ENCODE measurements around the gene OSBPL10. TPM values are rescaled to one million over a fixed set of nuclear protein-coding genes. Genes with fewer than 3 reads are reported as not detected.

The OSBPL10 gene
- total RNA-seq, 4 donors from 2014 or later = 18.6 to 33.6 (median 28.8) TPM

GRCh38 chr3:31668242-31668641 lies 312.8 kb downstream of the OSBPL10 start:
- H3K9me3 ChIP-seq = no peaks in the 10 kb centered on the region
- no peak overlapping the region for H3K27ac ChIP-seq
- TF ChIP-seq CTCF (IDR thresholded peaks at IDR 0.05) = no peak
- TF ChIP-seq POLR2A (IDR thresholded peaks at IDR 0.05) = no peak
- DNase-seq = no peak
- intact Hi-C loops (cut with DNase I) = no loop called here
- H3K4me3 ChIP-seq (replicated peaks in 1 of 3) = no peak overlapping the region
- peaks cover 0 to 6% of the 10 kb centered on the region in 2 donors for H3K4me1 ChIP-seq
- WGBS, 2 donors = 91 to 94% methylated on average over 4 of the region's 4 CpGs
- no peaks in the 10 kb centered on the region for H3K27me3 ChIP-seq
- no peaks in the 10 kb centered on the region for H3K36me3 ChIP-seq

- no peaks in the 10 kb centered on the region for H3K9me3 ChIP-seq
- no peaks in the 10 kb centered on the region for H3K27me3 ChIP-seq
- peaks cover 0 to 6% of the 10 kb centered on the region in 2 donors for H3K4me1 ChIP-seq
- H3K36me3 ChIP-seq = no peaks in the 10 kb centered on the region
- intact Hi-C loops (cut with DNase I) = no loop called here
- no peak overlapping the region for H3K27ac ChIP-seq
- no peak for DNase-seq
- TF ChIP-seq CTCF (IDR thresholded peaks at IDR 0.05) = no peak
- TF ChIP-seq POLR2A (IDR thresholded peaks at IDR 0.05) = no peak
- H3K4me3 ChIP-seq (replicated peaks in 1 of 3) = no peak overlapping the region
- 98 to 100% methylated on average over 1 of the region's 1 CpG for WGBS, 2 donors
Measured at GRCh38 chr3:31667582-31667981, 313.5 kb downstream of the OSBPL10 start.

- TF ChIP-seq CTCF (IDR thresholded peaks at IDR 0.05) = no peak
- no peak for TF ChIP-seq POLR2A (IDR thresholded peaks at IDR 0.05)
- Histone ChIP-seq H3K4me3 (replicated peaks in 1 of 3) (no peak overlapping the region), H3K4me1 (no peaks in the 10 kb centered on the region), H3K9me3 (no peaks in the 10 kb centered on the region), H3K27ac (no peak overlapping the region), H3K27me3 (no peaks in the 10 kb centered on the region), H3K36me3 (no peaks in the 10 kb centered on the region)
- 97 to 99% methylated on average over 17 of the region's 17 CpGs for WGBS, 2 donors
- DNase-seq = no peak
- intact Hi-C loops (cut with DNase I) = no loop called here
Measured at GRCh38 chr3:31664031-31664430, 317.0 kb downstream of the OSBPL10 start.

- Histone ChIP-seq H3K4me1 (no peaks in the 10 kb centered on the region), H3K27me3 (no peaks in the 10 kb centered on the region), H3K36me3 (no peaks in the 10 kb centered on the region), H3K9me3 (no peaks in the 10 kb centered on the region), H3K4me3 (replicated peaks in 1 of 3) (no peak overlapping the region), H3K27ac (no peak overlapping the region)
- DNase-seq = no peak
- TF ChIP-seq POLR2A (IDR thresholded peaks at IDR 0.05) = no peak
- TF ChIP-seq CTCF (IDR thresholded peaks at IDR 0.05) = no peak
- WGBS, 2 donors = 89 to 90% methylated on average over 5 of the region's 5 CpGs
- intact Hi-C loops (cut with DNase I) = no loop called here
Measured at GRCh38 chr3:31661993-31662670, 318.9 kb downstream of the OSBPL10 start.

GRCh38 chr3:31661286-31661685 lies 319.8 kb downstream of the OSBPL10 start:
- 81 to 87% methylated on average over 5 of the region's 5 CpGs for WGBS, 2 donors

More at GRCh38 chr3:31661286-31661685, 319.8 kb downstream of the OSBPL10 start:
- TF ChIP-seq POLR2A (IDR thresholded peaks at IDR 0.05) = no peak
- no peak for TF ChIP-seq CTCF (IDR thresholded peaks at IDR 0.05)
- DNase-seq = no peak
- H3K27ac ChIP-seq = no peak overlapping the region
- H3K27me3 ChIP-seq = no peaks in the 10 kb centered on the region
- no peaks in the 10 kb centered on the region for H3K36me3 ChIP-seq
- H3K9me3 ChIP-seq = no peaks in the 10 kb centered on the region
- H3K4me3 ChIP-seq (replicated peaks in 1 of 3) = no peak overlapping the region
- no peaks in the 10 kb centered on the region for H3K4me1 ChIP-seq
- intact Hi-C loops (cut with DNase I) = no loop called here
